GM19351 (cell line): Measurements from ENCODE around the gene EMID1.

Experiments used
- ATAC-seq: cut with Tn5 transposase; IDR thresholded peaks from one replicate; pipeline ENCODE4 v1.9.1; 2021; ENCODE audit warnings: mild to moderate bottlenecking, moderate library complexity; ENCODE audit not compliant: unreplicated experiment

The EMID1 gene

GRCh38 chr22:29277927-29278326 lies 72.2 kb downstream of the EMID1 start:
- ATAC-seq = no peak

- no peak for ATAC-seq
Observed at GRCh38 chr22:29284196-29284595, 78.5 kb downstream of the EMID1 start.

DNA sequence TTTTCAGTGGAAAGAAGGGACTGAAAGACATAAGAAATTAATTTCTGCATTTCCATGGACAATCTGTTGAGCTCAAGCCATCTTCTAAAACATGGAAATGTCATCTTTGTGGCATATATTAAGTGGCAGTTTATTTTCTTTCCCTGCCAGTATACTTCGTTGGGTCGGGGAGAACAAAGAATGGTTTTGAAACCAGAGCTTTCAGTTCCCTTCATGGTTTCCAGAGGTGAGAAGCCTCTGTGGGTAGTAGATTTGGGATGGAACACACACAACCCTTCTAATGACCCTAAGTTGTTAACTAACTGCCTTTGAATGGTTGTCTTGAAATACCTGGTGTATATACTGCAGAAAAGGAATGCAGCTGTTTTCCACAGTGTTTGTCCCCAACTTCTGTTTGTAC lies 83.1 kb downstream of the EMID1 start:
- ATAC-seq = no peak

DNA sequence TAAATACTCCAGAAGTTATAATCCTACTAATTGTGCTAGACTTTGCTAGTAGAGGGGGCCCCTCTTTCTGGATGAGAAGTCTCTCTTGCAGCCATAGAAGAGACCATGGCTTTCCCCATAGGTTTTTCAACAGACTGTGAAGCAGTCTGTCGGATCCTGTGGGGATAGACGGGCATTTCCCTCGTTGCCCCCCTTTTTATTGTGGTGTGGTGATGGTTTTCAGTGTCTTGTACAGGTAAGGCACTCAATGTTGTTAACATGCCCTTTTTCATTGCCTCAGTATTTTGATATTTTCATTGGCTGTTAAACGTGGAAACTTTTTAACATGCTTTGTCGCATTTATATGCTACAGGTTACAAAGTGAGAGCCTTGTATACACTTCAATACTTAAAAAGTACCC lies 84.4 kb downstream of the EMID1 start:
- no peak for ATAC-seq

GRCh38 chr22:29291215-29291614 lies 85.5 kb downstream of the EMID1 start:
- ATAC-seq = no peak

DNA sequence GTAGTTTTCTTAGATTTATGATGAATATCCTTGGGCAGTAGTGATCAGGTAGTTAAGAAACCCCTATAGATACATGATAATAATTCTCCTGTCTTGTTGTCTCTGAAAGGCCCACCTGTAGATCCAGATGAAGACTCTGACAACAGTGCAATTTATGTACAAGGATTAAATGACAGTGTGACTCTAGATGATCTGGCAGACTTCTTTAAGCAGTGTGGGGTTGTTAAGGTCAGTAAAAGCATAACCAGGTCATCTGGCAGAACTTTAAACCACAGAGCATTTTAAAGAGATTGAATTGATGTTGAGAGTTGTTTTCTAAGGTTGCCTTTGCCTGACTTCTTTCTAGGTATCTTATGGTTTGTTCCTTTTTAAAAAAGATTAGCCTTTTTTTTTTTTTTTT lies 86.7 kb downstream of the EMID1 start:
- no peak for ATAC-seq

DNA sequence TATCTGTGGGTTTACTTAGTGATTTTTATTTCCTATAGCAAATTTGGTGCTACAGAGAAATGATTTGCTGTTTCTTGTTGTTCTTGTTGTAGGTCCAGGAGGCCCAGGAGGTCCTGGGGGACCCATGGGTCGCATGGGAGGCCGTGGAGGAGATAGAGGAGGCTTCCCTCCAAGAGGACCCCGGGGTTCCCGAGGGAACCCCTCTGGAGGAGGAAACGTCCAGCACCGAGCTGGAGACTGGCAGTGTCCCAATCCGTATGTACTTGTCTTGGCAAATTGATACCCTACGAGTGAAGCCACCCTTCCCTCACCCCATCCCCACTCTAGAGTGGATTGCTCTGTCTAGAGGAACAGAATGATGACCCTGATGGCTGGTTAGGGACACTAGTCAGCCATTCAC lies 92.9 kb downstream of the EMID1 start:
- no peak for ATAC-seq

DNA sequence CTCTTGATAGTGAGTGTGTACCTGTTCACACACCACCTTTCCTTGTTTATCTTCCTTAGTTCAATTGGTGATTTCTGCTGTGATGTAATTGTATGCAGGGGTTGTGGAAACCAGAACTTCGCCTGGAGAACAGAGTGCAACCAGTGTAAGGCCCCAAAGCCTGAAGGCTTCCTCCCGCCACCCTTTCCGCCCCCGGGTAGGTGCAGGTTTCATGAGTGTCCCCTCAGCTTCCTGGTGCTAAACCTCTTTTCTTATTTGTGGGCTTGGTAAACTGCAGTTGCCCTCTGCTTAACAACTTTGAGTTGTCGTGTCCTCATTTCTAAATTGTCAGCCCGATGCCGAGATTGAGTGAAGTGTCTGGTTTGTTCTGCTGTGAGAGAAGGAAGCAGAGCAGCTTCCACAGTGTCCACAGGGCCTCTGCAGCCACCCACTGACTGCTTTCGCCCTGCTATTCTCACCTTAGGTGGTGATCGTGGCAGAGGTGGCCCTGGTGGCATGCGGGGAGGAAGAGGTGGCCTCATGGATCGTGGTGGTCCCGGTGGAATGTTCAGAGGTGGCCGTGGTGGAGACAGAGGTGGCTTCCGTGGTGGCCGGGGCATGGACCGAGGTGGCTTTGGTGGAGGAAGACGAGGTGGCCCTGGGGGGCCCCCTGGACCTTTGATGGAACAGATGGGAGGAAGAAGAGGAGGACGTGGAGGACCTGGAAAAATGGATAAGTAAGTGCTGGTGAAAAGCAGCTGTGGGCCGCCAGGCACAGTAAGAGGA lies 93.6 kb downstream of the EMID1 start:
- no peak for ATAC-seq

DNA sequence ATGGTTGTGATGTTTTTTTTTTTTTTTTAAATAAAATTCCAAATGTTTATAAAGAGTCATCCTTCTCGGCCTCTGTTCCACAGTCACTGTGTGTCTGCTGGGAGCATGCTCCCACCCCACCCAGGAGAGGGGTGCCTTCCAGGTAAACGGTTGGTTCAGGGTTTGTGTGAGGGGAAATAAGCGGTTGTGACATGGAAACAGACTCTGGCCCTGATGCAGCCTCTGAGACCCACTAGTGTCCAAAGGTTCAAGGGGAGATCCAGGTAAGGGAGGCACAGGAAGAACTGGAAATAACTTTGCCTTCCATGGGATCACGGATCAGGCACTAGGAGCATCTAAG lies 94.7 kb downstream of the EMID1 start:
- no peak for ATAC-seq

DNA sequence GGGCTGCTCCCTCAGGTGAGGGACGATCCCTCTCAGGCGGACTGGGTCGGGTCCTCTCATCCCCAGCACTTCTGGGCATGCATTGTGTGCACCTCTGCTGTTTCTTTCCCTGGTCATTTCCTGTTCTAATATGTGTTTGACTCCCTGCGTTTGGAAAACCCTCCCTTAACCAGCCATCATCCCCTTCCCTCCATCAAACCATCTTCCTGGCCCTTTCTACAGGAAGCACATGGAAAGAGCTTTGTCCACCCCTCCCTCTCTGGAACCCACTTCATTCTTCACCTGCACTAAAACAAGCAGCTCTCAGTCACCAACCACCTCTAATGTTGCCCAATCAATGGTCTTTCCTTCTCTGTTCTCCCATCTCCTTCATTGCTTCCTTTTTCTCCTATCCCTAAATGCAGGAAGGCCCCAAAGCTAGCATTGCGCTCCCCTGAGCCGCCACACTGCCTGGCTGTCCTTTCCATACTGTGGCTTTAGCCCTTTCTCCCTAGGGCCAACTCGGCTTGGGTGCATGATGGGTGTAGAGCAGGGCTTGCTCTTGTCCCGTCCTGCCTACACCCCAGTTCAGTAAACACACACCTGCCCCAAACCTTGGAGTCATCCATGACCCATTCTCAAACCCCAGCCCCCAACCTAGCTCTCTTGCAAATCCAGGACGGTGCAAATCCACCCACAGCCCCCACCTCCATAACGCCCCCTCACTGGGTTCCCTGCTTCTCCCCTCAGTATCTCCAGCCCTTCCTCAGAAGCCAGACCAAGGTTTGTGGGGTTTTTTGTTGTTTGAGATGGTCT lies 95.3 kb downstream of the EMID1 start:
- ATAC-seq = no peak

DNA sequence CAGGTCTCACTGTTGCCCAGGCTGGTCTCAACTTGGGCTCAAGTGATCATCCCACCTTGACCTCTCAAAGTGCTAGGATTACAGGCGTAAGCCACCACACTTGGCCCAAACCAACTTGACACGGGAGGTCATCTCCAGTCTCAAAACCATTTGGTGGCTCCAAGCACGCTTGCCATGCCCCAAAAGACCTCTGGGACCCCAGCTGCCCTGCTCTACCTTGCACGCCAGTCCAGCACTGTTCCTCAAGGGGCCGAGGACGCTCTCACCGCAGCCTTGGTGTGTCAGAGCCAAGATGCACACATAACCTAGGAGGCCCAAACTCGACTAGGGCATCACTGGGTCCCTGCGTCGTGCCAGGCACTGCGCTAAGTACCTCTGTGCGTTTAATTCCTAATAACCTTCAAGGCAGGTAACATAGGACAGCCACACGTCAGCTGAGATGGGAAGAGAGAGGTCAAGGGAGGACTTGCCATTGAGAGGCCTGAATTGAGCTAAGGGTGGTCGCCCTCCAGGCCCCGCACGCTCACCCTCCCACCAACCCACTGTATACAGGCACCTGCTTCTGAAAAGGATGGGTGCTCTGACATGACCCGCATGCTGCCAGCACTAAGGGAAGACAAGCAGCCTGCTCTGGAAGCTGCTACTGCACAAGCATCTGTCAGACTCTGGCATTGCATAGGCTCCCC lies 96.2 kb downstream of the EMID1 start:
- no peak for ATAC-seq

GRCh38 chr22:29302402-29302680 lies 96.6 kb downstream of the EMID1 start:
- ATAC-seq = no peak

- ATAC-seq = no peak
Observed at GRCh38 chr22:29302681-29303465, 97.2 kb downstream of the EMID1 start.

DNA sequence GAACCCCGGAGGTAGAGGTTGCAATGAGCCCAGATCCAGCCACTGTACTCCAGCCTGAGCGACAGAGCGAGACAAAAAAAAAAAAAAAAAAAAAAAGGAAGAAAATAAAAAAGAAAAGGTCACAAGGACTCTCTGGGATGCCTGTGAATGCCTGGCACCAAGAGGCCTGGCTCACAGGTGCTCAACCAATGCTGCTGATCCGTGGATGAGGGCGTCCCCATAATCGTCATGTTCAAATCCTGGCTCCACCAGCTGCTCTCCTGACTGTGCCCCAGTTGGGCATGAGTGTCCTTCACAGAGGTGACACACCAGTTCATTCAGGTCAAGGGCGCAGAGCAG lies 100.1 kb downstream of the EMID1 start:
- no peak for ATAC-seq

DNA sequence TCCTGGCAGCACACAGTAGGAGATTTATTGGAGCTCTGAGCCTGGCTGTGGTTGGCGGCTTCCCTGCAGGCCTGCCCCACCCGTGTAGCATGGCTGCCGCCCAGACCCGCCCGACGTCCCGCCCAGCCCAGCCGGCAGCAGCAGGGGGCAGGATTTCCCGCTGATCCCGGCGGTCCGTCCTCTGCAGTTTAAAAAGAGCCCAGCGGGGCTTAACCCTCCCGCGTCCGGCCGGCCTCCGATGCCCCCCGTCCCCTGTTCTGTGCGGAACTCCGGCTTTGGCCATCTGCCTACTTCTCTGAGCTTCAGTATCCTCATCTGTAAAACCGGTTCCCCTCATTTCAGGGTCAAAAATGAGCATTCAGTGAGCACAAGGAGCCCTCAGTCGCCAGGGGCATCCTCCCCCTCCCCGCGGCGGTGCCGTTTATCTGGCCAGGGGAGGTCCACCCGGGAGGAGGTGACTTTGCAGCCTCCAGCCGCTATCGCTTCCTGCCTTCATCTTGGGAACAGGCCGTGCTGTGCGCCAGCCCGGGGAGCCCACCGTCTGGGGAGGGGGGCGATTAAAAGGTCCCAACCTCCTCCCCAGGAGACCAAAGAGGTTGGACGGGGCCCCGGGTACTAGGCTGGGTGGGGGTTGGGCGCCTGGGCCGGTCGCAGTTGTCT lies 100.6 kb downstream of the EMID1 start, which contains the start of gene GAS2L1:
Gene GAS2L1, plus strand, starts transcription at position 476 of the 660 bp plus-strand sequence. CDS start 1,456 bp downstream, outside the sequence.
- no peak for ATAC-seq

- ATAC-seq = no peak
Observed at GRCh38 chr22:29306835-29307595, 101.3 kb downstream of the EMID1 start.

DNA sequence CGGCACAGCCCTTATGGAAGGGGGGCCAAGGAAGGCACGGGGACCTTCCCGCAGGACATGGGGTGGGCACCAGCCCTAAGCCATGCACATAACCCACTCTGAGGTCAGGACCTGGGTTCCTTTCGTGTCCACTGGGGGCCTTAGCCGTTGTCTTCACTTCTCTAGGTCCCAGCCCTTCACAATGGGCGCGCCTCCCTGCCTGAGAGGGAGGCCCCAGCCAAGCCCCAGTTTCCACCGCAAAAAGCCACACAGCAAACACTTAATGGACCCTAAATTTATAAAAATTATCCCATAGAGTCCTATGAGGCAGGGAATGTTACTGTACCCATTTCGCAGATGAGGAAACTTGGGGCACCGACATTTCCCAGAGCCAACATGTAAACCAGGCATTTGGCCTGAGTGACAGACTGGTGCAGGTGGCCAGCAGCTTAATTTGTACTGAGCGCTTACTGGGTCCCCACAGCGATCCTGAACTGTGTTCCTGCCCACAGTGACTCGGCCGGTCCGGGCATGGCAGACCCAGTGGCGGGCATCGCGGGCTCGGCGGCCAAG lies 102.0 kb downstream of the EMID1 start:
- ATAC-seq = no peak

DNA sequence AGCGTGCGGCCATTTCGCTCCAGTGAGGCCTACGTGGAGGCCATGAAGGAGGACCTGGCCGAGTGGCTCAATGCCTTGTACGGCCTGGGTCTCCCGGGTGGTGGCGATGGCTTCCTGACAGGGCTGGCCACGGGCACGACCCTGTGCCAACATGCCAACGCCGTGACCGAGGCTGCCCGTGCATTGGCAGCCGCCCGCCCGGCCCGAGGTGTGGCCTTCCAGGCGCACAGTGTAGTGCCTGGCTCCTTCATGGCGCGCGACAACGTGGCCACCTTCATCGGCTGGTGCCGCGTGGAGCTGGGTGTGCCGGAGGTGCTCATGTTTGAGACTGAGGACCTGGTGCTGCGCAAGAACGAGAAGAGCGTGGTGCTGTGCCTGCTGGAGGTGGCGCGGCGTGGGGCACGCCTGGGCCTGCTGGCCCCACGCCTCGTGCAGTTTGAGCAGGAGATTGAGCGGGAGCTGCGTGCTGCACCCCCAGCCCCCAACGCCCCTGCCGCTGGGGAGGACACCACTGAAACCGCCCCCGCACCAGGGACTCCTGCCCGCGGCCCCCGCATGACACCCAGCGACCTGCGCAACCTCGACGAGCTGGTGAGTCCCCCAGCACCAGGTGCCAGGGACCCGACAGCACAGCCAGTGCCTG lies 102.6 kb downstream of the EMID1 start:
- no peak for ATAC-seq

DNA sequence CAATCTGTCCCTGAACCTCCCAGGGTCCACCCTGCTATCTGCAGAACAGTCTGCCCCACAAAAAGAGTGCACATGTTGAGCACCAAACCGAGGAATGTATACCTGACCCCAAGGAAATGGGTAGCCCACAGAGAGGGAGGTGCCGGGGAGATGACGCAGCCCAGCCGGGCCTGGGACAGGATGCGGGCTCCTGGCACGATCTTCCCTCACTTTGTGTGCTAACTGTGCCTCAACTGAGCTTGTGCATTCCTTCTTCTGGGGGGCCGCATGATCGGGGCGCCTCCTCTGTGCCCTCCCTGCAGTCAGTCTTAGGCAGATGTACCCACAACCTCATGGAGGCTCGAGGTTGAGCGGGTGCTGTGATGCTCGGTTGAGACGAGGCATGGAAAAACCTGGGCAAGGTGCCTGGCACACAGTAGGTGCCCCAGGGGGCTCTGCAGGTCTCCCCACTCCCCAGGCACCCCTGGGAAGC lies 103.1 kb downstream of the EMID1 start:
- no peak for ATAC-seq
